HCT116 (cell line): Measurements from ENCODE around the gene LAMC2. TPM values are rescaled to one million over a fixed set of nuclear protein-coding genes. Genes with fewer than 3 reads are reported as not detected.

Experiments
- ATAC-seq: fragments of 200-7000 bp; cut with Tn5 transposase; 2 replicates; pipeline ENCODE4 v1.9.1; 2020; ENCODE audit warnings: mild to moderate bottlenecking, moderate library complexity
- BruUV-seq: library from RNA; stranded (reverse); fragments of 400-500 nt; replicated peaks from 2 replicates; lab custom pipeline; 2021; lab: Mats Ljungman, UMichigan
- CTCF ChIA-PET: fragments of 300-600 bp; sonication (Branson Sonifier 250); formaldehyde crosslinking; loops from one replicate; lab custom pipeline; 2021; ENCODE audit warnings: antibody characterized with exemption; lab: Charles Lee
- POLR2A ChIA-PET: fragments of 300-600, 350-600 bp; sonication (Branson Sonifier 250); formaldehyde crosslinking; loops from one replicate; lab custom pipeline; 2021; ENCODE audit warnings: antibody characterized with exemption; lab: Charles Lee
- RAD21 ChIA-PET, 2 experiments: fragments of 300-600 bp; sonication (Branson Sonifier 250); formaldehyde crosslinking; loops; one replicate each; lab custom pipeline; 2023; ENCODE audit warnings: low total read pairs in 2 of 2; ENCODE audit not compliant: uncharacterized antibody in 2 of 2, unreplicated experiment in 2 of 2, low non-redundant PET in 1 of 2; lab: Charles Lee
- DNase-seq: peaks from one replicate; pipeline ENCODE4 v3.0.0-alpha.2; 2010; ENCODE audit warnings: low read depth, low spot score
- H2AFZ ChIP-seq: fragments of 200-600 bp; shearing (Covaris generic), sonication (generic); 2 replicates; pipeline ENCODE4 v1.6.1; 2017; ENCODE audit warnings: low read depth, mixed run types, mixed read lengths, antibody characterized with exemption, low read length; ENCODE audit not compliant: poor library complexity, severe bottlenecking
- H3K27ac ChIP-seq: 2 replicates; pipeline ENCODE4 v1.5.1; 2012; ENCODE audit warnings: low read depth, low read length
- H3K27me3 ChIP-seq: fragments of 200-600 bp; sonication (generic); 2 replicates; pipeline ENCODE4 v1.6.1; 2016; ENCODE audit warnings: mixed run types, low read length, mixed read lengths; ENCODE audit not compliant: insufficient read depth
- H3K36me3 ChIP-seq, 2 experiments: fragments of 200-500 bp in 1 of 2; fragments of 200-600 bp in 1 of 2; sonication (Bioruptor generic) in 1 of 2; sonication (generic) in 1 of 2; 2 replicates each; pipeline versions ENCODE4 v1.5.1 to v1.6.1; 2014 to 2016; ENCODE audit warnings: low read length in 2 of 2, inconsistent platforms in 1 of 2, mixed read lengths in 1 of 2, mixed run types in 1 of 2; ENCODE audit not compliant: insufficient read depth in 2 of 2, control insufficient read depth in 1 of 2
- H3K4me1 ChIP-seq, 2 experiments: fragments of 200-600 bp in 1 of 2; sonication (generic) in 1 of 2; 2 replicates each; pipeline versions ENCODE4 v1.5.1 to v1.6.1; 2012 to 2017; ENCODE audit warnings: low read length in 2 of 2, inconsistent platforms in 1 of 2, mild to moderate bottlenecking in 1 of 2, mixed read lengths in 1 of 2, mixed run types in 1 of 2, moderate library complexity in 1 of 2; ENCODE audit not compliant: insufficient read depth in 2 of 2, control insufficient read depth in 1 of 2
- H3K4me2 ChIP-seq: fragments of 200-600 bp; sonication (generic); 2 replicates; pipeline ENCODE4 v1.6.1; 2017; ENCODE audit warnings: mixed run types, low read length, mixed read lengths
- H3K4me3 ChIP-seq, 2 experiments: fragments of 200-600 bp in 1 of 2; sonication (generic) in 1 of 2; replicated peaks in 1 of 2; 2 replicates each; pipeline ENCODE4 v1.5.1; 2011 to 2016; ENCODE audit warnings: low read length in 2 of 2, control low read depth in 1 of 2, low read depth in 1 of 2, mild to moderate bottlenecking in 1 of 2, mixed read lengths in 1 of 2, mixed run types in 1 of 2
- H3K79me2 ChIP-seq: fragments of 200-600 bp; sonication (generic); 2 replicates; pipeline ENCODE4 v1.6.1; 2017; ENCODE audit warnings: mild to moderate bottlenecking, mixed run types, low read length, moderate library complexity, mixed read lengths; ENCODE audit not compliant: insufficient read depth
- H3K9ac ChIP-seq: fragments of 200-600 bp; sonication (generic); 2 replicates; pipeline ENCODE4 v1.6.1; 2016; ENCODE audit warnings: low read length, mixed read lengths
- H3K9me2 ChIP-seq: fragments of 200-600 bp; sonication (generic), shearing (Covaris generic); 2 replicates; pipeline ENCODE4 v1.6.1; 2017; ENCODE audit warnings: mixed run types, mild to moderate bottlenecking, moderate library complexity; ENCODE audit not compliant: insufficient read depth
- H3K9me3 ChIP-seq, 2 experiments: fragments of 200-500 bp in 1 of 2; fragments of 200-600 bp in 1 of 2; sonication (Bioruptor generic) in 1 of 2; sonication (generic) in 1 of 2; 2 replicates each; pipeline ENCODE4 v1.6.1; 2014 to 2017; ENCODE audit warnings: low read length in 2 of 2, mixed read lengths in 2 of 2, inconsistent platforms in 1 of 2, low read depth in 1 of 2, mild to moderate bottlenecking in 1 of 2, mixed run types in 1 of 2, moderate library complexity in 1 of 2; ENCODE audit not compliant: control insufficient read depth in 1 of 2, insufficient read depth in 1 of 2
- H4K20me1 ChIP-seq: fragments of 200-600 bp; sonication (generic), shearing (Covaris generic); 2 replicates; pipeline ENCODE4 v1.6.1; 2017; ENCODE audit warnings: mixed run types, mild to moderate bottlenecking, moderate library complexity; ENCODE audit not compliant: insufficient read depth
- ATF3 ChIP-seq: IDR thresholded peaks from 2 replicates; pipeline ENCODE4 v1.6.1; 2012
- CBX3 ChIP-seq: IDR thresholded peaks from 2 replicates; pipeline ENCODE4 v1.6.1; 2012; ENCODE audit warnings: low read depth
- CEBPB ChIP-seq: IDR thresholded peaks from 2 replicates; pipeline ENCODE4 v1.6.1; 2012; ENCODE audit warnings: low read depth
- CTCF ChIP-seq, 3 experiments: fragments of 200-600 bp in 1 of 3; sonication (generic) in 1 of 3; IDR thresholded peaks in 2 of 3; conservative IDR thresholded peaks in 1 of 3; 2 replicates each; pipeline ENCODE4 v1.5.1; 2012 to 2017; ENCODE audit warnings: low read depth in 2 of 3, low read length in 2 of 3, antibody characterized with exemption in 1 of 3, borderline replicate concordance in 1 of 3, control low read depth in 1 of 3, mild to moderate bottlenecking in 1 of 3, mixed read lengths in 1 of 3, mixed run types in 1 of 3, moderate library complexity in 1 of 3; ENCODE audit not compliant: insufficient read depth in 1 of 3
- EGR1 ChIP-seq: IDR thresholded peaks from 2 replicates; pipeline ENCODE4 v1.6.1; 2012; ENCODE audit warnings: low read depth
- EZH2 ChIP-seq: fragments of 200-600 bp; sonication (generic); IDR thresholded peaks from 2 replicates; pipeline ENCODE4 v1.6.1; 2017; ENCODE audit warnings: antibody characterized with exemption, mixed run types
- FOSL1 ChIP-seq: IDR thresholded peaks from 2 replicates; pipeline ENCODE4 v1.6.1; 2012; ENCODE audit warnings: low read depth
- JUND ChIP-seq: IDR thresholded peaks from 2 replicates; pipeline ENCODE4 v1.6.1; 2012
- MAX ChIP-seq: IDR thresholded peaks from 2 replicates; pipeline ENCODE4 v1.6.1; 2012
- POLR2A ChIP-seq: IDR thresholded peaks from 2 replicates; pipeline ENCODE4 v1.7.0; 2011; ENCODE audit warnings: borderline replicate concordance; ENCODE audit not compliant: insufficient read depth, insufficient read length; ENCODE audit errors: extremely low read depth
- POLR2AphosphoS5 ChIP-seq: IDR thresholded peaks from 2 replicates; pipeline ENCODE4 v1.6.1; 2011; ENCODE audit warnings: mild to moderate bottlenecking, low read depth, low read length, moderate library complexity
- RAD21 ChIP-seq: IDR thresholded peaks from 2 replicates; pipeline ENCODE4 v1.6.1; 2012; ENCODE audit warnings: low read depth, mild to moderate bottlenecking
- REST ChIP-seq: IDR thresholded peaks from 2 replicates; pipeline ENCODE4 v1.6.1; 2012; ENCODE audit warnings: low read depth
- SIN3A ChIP-seq: IDR thresholded peaks from 2 replicates; pipeline ENCODE4 v1.6.1; 2012; ENCODE audit warnings: low read depth
- TCF7L2 ChIP-seq: IDR thresholded peaks from 2 replicates; pipeline ENCODE4 v1.7.0; 2011; ENCODE audit warnings: borderline replicate concordance, inconsistent platforms; ENCODE audit not compliant: insufficient read depth, insufficient read length; ENCODE audit errors: extremely low read depth
- YY1 ChIP-seq: IDR thresholded peaks from 2 replicates; pipeline ENCODE4 v1.6.1; 2011; ENCODE audit warnings: low read length, low read depth, moderate library complexity, mild to moderate bottlenecking; ENCODE audit not compliant: insufficient replicate concordance; ENCODE audit errors: extremely low read depth
- ZBTB33 ChIP-seq: IDR thresholded peaks from 2 replicates; pipeline ENCODE4 v1.6.1; 2011; ENCODE audit warnings: mild to moderate bottlenecking, low read length, moderate library complexity; ENCODE audit not compliant: insufficient replicate concordance; ENCODE audit errors: extremely low read depth
- ZNF274 ChIP-seq: fragments of 200-500 bp; sonication (Bioruptor generic); IDR thresholded peaks from 2 replicates; pipeline ENCODE4 v1.6.1; 2014; ENCODE audit warnings: mild to moderate bottlenecking, low read depth, low read length, inconsistent platforms
- intact Hi-C: fragments of 100-400 bp; cut with micrococcal nuclease; formaldehyde crosslinking; loops from 2 replicates; pipeline ENCODE4 v1.10.0; 2022
- total RNA-seq: library from RNA; stranded (reverse); gene quantifications from one replicate; pipeline ENCODE4 v1.2.1, GENCODE V29; 2021; ENCODE audit not compliant: unreplicated experiment

Gene LAMC2
- total RNA-seq, 1 experiment from 2014 or later, result 22.2 TPM

GRCh38 chr1:183194527-183195141, 8.6 kb downstream of the LAMC2 start:
- H3K9ac ChIP-seq, result no peak overlapping the region
- ATAC-seq, result peak; percentile 52
- H2AFZ ChIP-seq, result no peak overlapping the region
- TF ChIP-seq MAX, result no peak
- TF ChIP-seq EZH2, result no peak
- TF ChIP-seq SIN3A, result no peak
- TF ChIP-seq YY1, result no peak
- no peak for TF ChIP-seq POLR2A
- TF ChIP-seq ZBTB33, result no peak
- no peak for TF ChIP-seq CBX3
- TF ChIP-seq FOSL1, result no peak
- TF ChIP-seq CEBPB, result no peak
- TF ChIP-seq POLR2AphosphoS5, result no peak
- no peak for TF ChIP-seq REST
- TF ChIP-seq ZNF274, result no peak
- no peak for TF ChIP-seq CTCF (IDR thresholded peaks at IDR 0.05 in 2 of 3, conservative IDR thresholded peaks at IDR 0.05 in 1 of 3; ENCODE audit: borderline replicate concordance in 1 of 3, insufficient read depth in 1 of 3, low read depth in 2 of 3, low read length in 2 of 3)
- TF ChIP-seq TCF7L2, result no peak
- TF ChIP-seq ATF3, result no peak
- TF ChIP-seq RAD21, result no peak
- no peak for TF ChIP-seq EGR1
- no peak for TF ChIP-seq JUND
- no TSS peak for BruUV-seq
- RAD21 ChIA-PET, result no interaction called here
- no peaks in the 10 kb centered on the region for H3K27me3 ChIP-seq
- CTCF ChIA-PET, result no interaction called here
- no peak overlapping the region for H3K27ac ChIP-seq
- no peaks in the 10 kb centered on the region for H3K9me3 ChIP-seq
- no peak for DNase-seq
- POLR2A ChIA-PET, result interaction anchor here (1.2 kb wide), 1 partner anchor 15 kb away, joined by 3 read pairs; no protein-coding TSS in a partner anchor
- peak overlapping the region; percentile 50 for H3K4me2 ChIP-seq
- H3K79me2 ChIP-seq, result no peaks in the 10 kb centered on the region
- H3K4me3 ChIP-seq, result peak overlapping the region in 1 of 2 experiments; percentile 5; a peak in 1 of 4 replicates
- H4K20me1 ChIP-seq, result no peaks in the 10 kb centered on the region
- peaks cover 8 to 14% of the 10 kb centered on the region in 2 experiments for H3K4me1 ChIP-seq
- intact Hi-C loops, result no loop called here
- no peaks in the 10 kb centered on the region for H3K9me2 ChIP-seq
- no peaks in the 10 kb centered on the region for H3K36me3 ChIP-seq
